HepG2 (cell line): ENCODE data around the gene NUTF2. TPM values are rescaled to one million over a fixed set of nuclear protein-coding genes. Genes with fewer than 3 reads are reported as not detected.

Experiments used
- HNRNPH1 ChIP-seq: fragments of 200-400 bp; formaldehyde crosslinking; optimal IDR thresholded peaks from 2 replicates; pipeline ENCODE3; 2017; ENCODE audit warnings: mild to moderate bottlenecking, low read depth, low read length
- HNRNPLL ChIP-seq: fragments of 200-400 bp; formaldehyde crosslinking; IDR thresholded peaks from 2 replicates; pipeline ENCODE4 v1.6.1; 2017; ENCODE audit warnings: mild to moderate bottlenecking, low read depth, low read length; ENCODE audit not compliant: poor library complexity, severe bottlenecking
- IRF9 ChIP-seq: sonication (generic); formaldehyde crosslinking; IDR thresholded peaks from 2 replicates; pipeline ENCODE4 v1.8.0; 2022; ENCODE audit warnings: missing genetic modification reagents, mild to moderate bottlenecking, borderline replicate concordance
- MED1 ChIP-seq: sonication (generic); formaldehyde crosslinking; IDR thresholded peaks from 2 replicates; pipeline ENCODE4 v1.4.0; 2020; ENCODE audit warnings: missing genetic modification reagents
- NRL ChIP-seq: sonication (generic); formaldehyde crosslinking; IDR thresholded peaks from 2 replicates; pipeline ENCODE4 v1.5.0; 2020; ENCODE audit warnings: missing genetic modification reagents, mild to moderate bottlenecking, moderate library complexity, borderline replicate concordance
- PRPF4 ChIP-seq: fragments of 200-400 bp; formaldehyde crosslinking; IDR thresholded peaks from 2 replicates; pipeline ENCODE4 v1.6.1; 2016; ENCODE audit warnings: low read length, low read depth; ENCODE audit not compliant: poor library complexity, severe bottlenecking
- RFXANK ChIP-seq: IDR thresholded peaks from 2 replicates; pipeline ENCODE4 v1.6.1; 2016
- TFE3 ChIP-seq: IDR thresholded peaks from 2 replicates; pipeline ENCODE4 v1.6.1; 2016
- ZNF34 ChIP-seq: sonication (generic); formaldehyde crosslinking; IDR thresholded peaks from 2 replicates; pipeline ENCODE4 v1.4.0; 2020; ENCODE audit warnings: mild to moderate bottlenecking, missing genetic modification reagents, borderline replicate concordance
- ZNF547 ChIP-seq: sonication (generic); formaldehyde crosslinking; IDR thresholded peaks from 2 replicates; pipeline ENCODE4 v1.5.1; 2020; ENCODE audit warnings: mild to moderate bottlenecking, missing genetic modification reagents
- ZNF563 ChIP-seq: sonication (generic); formaldehyde crosslinking; IDR thresholded peaks from 2 replicates; pipeline ENCODE4 v1.8.0; 2022; ENCODE audit warnings: mild to moderate bottlenecking, moderate library complexity, missing genetic modification reagents
- ZNF605 ChIP-seq: sonication (generic); formaldehyde crosslinking; IDR thresholded peaks from 2 replicates; pipeline ENCODE4 v1.8.0; 2022; ENCODE audit warnings: mild to moderate bottlenecking, missing genetic modification reagents
- ZNF619 ChIP-seq: sonication (generic); formaldehyde crosslinking; IDR thresholded peaks from 2 replicates; pipeline ENCODE4 v1.4.0; 2020; ENCODE audit warnings: mild to moderate bottlenecking, missing genetic modification reagents
- ZNF850 ChIP-seq: sonication (generic); formaldehyde crosslinking; conservative IDR thresholded peaks from 2 replicates; pipeline ENCODE4 v1.9.0; 2021; ENCODE audit warnings: mild to moderate bottlenecking, missing genetic modification reagents
- ZSCAN25 ChIP-seq: sonication (generic); formaldehyde crosslinking; IDR thresholded peaks from 2 replicates; pipeline ENCODE4 v1.8.0; 2022; ENCODE audit warnings: mild to moderate bottlenecking, missing genetic modification reagents
- polyA plus RNA-seq, 8 experiments: library from polyadenylated mRNA; depleted of rRNA in 3 of 8; stranded (reverse) in 7 of 8; unstranded in 1 of 8; fragments of >200 nt; fragmentation: Illumina TruSeq in 4 of 8; extraction: Trizol in 4 of 8; gene quantifications; 2 replicates each; pipeline versions ENCODE4 v1.2.1 to v1.2.3, GENCODE V29; 2011 to 2016; ENCODE audit warnings: low read depth in 4 of 8, missing spikeins in 1 of 8, mixed read lengths in 1 of 8; ENCODE audit not compliant: insufficient read depth in 1 of 8
- total RNA-seq, 5 experiments: library from RNA; depleted of rRNA; stranded (reverse); fragments of >200 nt; fragmentation: Illumina TruSeq; extraction: Trizol; gene quantifications; 2 replicates each; pipeline ENCODE4 v1.2.3, GENCODE V29; 2016; ENCODE audit warnings: low read depth in 1 of 5
- TF ChIP-seq, protein P1 (sequence below), 2 experiments: sonication (generic) in 1 of 2; formaldehyde crosslinking in 1 of 2; IDR thresholded peaks; 2 replicates each; pipeline versions ENCODE4 v1.4.0 to v1.6.1; 2018 to 2020; ENCODE audit warnings: missing genetic modification reagents in 2 of 2, borderline replicate concordance in 1 of 2, low read depth in 1 of 2, mild to moderate bottlenecking in 1 of 2, missing biosample characterization in 1 of 2
- TF ChIP-seq, protein P2 (sequence below): IDR thresholded peaks from 2 replicates; pipeline ENCODE4 v1.6.1; 2016; ENCODE audit warnings: missing biosample characterization, missing genetic modification reagents, low read depth

NUTF2 gene
- total and polyA plus RNA-seq, 2 of the 13 experiments (the other 11 are each of a cell fraction or from before 2014, with no cell fraction given) = 168 to 214 TPM

DNA sequence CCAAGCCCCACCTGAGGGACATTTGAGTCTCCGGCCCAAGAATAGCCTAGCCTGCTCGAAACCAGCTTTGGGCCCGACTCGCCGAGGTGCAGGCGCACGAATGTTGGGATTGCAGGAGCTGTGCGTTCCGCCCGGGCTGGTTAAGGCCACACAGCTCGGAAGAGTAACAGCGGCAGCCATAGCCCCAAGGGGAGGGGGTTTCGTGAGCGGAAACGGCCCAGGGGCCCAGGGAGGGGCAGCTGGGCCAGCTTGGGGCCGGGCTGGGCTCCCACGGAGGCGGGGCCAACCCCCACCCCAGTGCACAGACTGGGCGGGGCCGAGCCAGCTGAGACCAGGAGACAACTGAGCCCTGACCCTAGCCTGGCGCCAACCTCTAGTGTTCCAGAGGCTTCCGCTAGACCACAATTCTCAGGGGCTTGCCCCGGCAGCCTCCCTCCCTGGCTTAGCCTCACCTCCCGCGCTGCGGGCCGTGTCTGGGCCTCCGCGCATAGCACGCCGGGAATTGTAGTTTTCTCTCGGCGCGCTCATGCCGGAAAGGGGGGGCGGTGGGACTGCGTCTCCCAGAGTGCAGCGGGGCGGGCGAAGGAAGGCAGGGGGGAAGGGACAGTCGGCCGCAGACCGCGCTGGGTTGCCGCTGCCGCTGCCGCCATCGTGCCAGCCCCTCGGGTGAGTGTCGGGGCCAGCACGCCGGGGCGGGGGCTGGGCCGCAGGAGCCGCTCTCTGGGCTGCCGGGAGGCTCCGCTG lies at the start of gene NUTF2 (continued):
- TF ChIP-seq, protein P1, sequence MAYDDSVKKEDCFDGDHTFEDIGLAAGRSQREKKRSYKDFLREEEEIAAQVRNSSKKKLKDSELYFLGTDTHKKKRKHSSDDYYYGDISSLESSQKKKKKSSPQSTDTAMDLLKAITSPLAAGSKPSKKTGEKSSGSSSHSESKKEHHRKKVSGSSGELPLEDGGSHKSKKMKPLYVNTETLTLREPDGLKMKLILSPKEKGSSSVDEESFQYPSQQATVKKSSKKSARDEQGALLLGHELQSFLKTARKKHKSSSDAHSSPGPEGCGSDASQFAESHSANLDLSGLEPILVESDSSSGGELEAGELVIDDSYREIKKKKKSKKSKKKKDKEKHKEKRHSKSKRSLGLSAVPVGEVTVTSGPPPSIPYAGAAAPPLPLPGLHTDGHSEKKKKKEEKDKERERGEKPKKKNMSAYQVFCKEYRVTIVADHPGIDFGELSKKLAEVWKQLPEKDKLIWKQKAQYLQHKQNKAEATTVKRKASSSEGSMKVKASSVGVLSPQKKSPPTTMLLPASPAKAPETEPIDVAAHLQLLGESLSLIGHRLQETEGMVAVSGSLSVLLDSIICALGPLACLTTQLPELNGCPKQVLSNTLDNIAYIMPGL (CRISPR knock-in tag; IDR thresholded peaks at IDR 0.05; ENCODE audit: borderline replicate concordance in 1 of 2, low read depth in 1 of 2) = peak in 1 of 2 experiments; percentile 87; a peak in 3 of 4 replicates
- TF ChIP-seq ZNF547 (CRISPR knock-in tag) = peak; percentile 94
- TF ChIP-seq ZSCAN25 = peak; percentile 83
- TF ChIP-seq, protein P2, sequence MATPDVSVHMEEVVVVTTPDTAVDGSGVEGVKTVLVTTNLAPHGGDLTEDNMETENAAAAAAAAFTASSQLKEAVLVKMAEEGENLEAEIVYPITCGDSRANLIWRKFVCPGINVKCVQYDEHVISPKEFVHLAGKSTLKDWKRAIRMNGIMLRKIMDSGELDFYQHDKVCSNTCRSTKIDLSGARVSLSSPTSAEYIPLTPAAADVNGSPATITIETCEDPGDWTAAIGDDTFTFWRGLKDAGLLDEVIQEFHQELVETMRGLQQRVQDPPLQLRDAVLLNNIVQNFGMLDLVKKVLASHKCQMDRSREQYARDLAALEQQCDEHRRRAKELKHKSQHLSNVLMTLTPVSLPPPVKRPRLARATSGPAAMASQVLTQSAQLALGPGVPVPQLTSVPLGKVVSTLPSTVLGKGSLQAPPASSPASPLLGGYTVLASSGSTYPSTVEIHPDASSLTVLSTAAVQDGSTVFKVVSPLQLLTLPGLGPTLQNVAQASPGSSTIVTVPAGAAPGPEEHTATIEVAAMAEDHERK = peak; percentile 84
- peak; percentile 98 for TF ChIP-seq ZNF605 (CRISPR knock-in tag)
- TF ChIP-seq ZNF619 (CRISPR knock-in tag) = peak; percentile 95
- peak; percentile 28; the same call in 1 of the 2 replicates for TF ChIP-seq ZNF563
- TF ChIP-seq MED1 = peak; percentile 86
- peak; percentile 61 for TF ChIP-seq NRL (CRISPR knock-in tag)
- peak; percentile 99 for TF ChIP-seq IRF9 (CRISPR knock-in tag)
- TF ChIP-seq ZNF34 = peak; percentile 75
- no peak for TF ChIP-seq HNRNPH1
- no peak for TF ChIP-seq RFXANK
- no peak for TF ChIP-seq TFE3 (CRISPR knock-in tag)
- TF ChIP-seq PRPF4 = peak; percentile 71
- peak; percentile 84 for TF ChIP-seq HNRNPLL
- TF ChIP-seq ZNF850 = peak; percentile 98; the same call in 1 of the 2 replicates
